ENCODE results near the gene ZEB1. TPM values are rescaled to one million over a fixed set of nuclear protein-coding genes. Genes with fewer than 3 reads are reported as not detected.

ZEB1 gene
- total and polyA plus RNA-seq, 2 of the 4 experiments (the other 2 are of a cell fraction): 23.7 to 108 TPM

DNA sequence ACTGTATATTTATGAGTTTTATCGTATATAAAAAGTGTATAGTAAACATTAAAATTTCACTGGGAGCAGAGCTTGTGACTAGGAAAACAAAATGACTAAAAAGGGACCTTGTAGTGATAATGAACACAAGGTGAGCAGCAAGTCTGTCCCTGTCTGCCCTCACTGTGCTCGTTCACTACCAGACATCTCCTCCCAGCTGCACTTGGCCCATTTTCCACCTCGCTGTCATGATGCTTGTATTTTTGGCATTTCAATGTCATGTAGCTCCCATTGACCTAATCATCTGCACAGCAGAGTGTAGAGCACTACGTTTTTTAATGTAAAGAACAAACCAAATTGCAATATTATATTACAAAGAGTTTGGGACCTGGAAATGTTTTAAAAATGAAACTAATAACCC is 207.2 kb downstream of the ZEB1 start:
- CTCF ChIA-PET: no interaction called here
- in situ Hi-C loops (cut with MboI; ENCODE audit: low sequenced_read_pairs) (no loop called here), intact Hi-C loops (cut with micrococcal nuclease) (loop anchor here (5.0 kb wide), 1 partner anchor 281 kb away; no protein-coding TSS in a partner anchor), dilution Hi-C loops (cut with HindIII; ENCODE audit: low sequenced_read_pairs, unreplicated experiment) (no loop called here)
- no peaks in the 10 kb centered on the region for H3K27me3 ChIP-seq (ENCODE audit: control insufficient read depth, insufficient read depth, low read length)
- H3K9me1 ChIP-seq (ENCODE audit: insufficient read depth, low read length): peaks cover 14% of the 10 kb centered on the region; the same call in 1 of the 2 replicates
- H2BK5ac ChIP-seq (ENCODE audit: low read depth, low read length, poor library complexity, severe bottlenecking): no peak overlapping the region
- H3K14ac ChIP-seq (replicated peaks; ENCODE audit: low read depth, low read length): no peak overlapping the region
- no peak overlapping the region for H3K4me3 ChIP-seq (ENCODE audit: insufficient read depth, low read depth, low read length)
- H3K56ac ChIP-seq (ENCODE audit: extremely low read depth, insufficient read depth, low read length): no peak overlapping the region
- BruUV-seq (replicated peaks): no TSS peak
- H2AK5ac ChIP-seq (ENCODE audit: low read depth, low read length): no peak overlapping the region
- no peak overlapping the region for H2BK20ac ChIP-seq (ENCODE audit: low read depth, low read length)
- H4K91ac ChIP-seq (ENCODE audit: insufficient read depth, low read depth, low read length): no peak overlapping the region
- H3K4me1 ChIP-seq (ENCODE audit: control insufficient read depth, insufficient read depth, low read length): no peaks in the 10 kb centered on the region; the same call in 1 of the 2 replicates
- H2AK9ac ChIP-seq (replicated peaks; ENCODE audit: low read depth, low read length, poor library complexity): no peak overlapping the region
- H3K79me1 ChIP-seq (ENCODE audit: low read depth in 1 of 2, low read length in 2 of 2): peaks cover 16 to 41% of the 10 kb centered on the region in 2 experiments
- no peak for ATAC-seq (ENCODE audit: low read depth)
- no peak overlapping the region for H3K27ac ChIP-seq (ENCODE audit: insufficient read depth, low read length)
- DNase-seq: no peak
- POLR2A ChIA-PET (ENCODE audit: unreplicated experiment): interaction anchor here (0.6 kb wide), 1 partner anchor 172 kb away, joined by 3 read pairs; no protein-coding TSS in a partner anchor
- 60% methylated on average over 1 of the region's 4 CpGs; no CpG with 5 or more reads in 1 of the 2 experiments for WGBS, 2 experiments (ENCODE audit: extremely low coverage in 2 of 2, insufficient read length in 1 of 2)
- H3K4ac ChIP-seq (ENCODE audit: low read depth, low read length): no peak overlapping the region
- no peak overlapping the region for H3K4me2 ChIP-seq (ENCODE audit: low read depth, low read length)
- no peak overlapping the region for H4K5ac ChIP-seq (ENCODE audit: low read depth, low read length)
- H4K20me1 ChIP-seq (ENCODE audit: insufficient read depth, low read length): peaks cover 8% of the 10 kb centered on the region; the same call in 1 of the 2 replicates
- no peaks in the 10 kb centered on the region for H3K9me3 ChIP-seq (ENCODE audit: control insufficient read depth, insufficient read depth, low read length)
- no peak overlapping the region for H3K23ac ChIP-seq (ENCODE audit: low read depth, low read length)
- H3K9ac ChIP-seq (ENCODE audit: low read depth, low read length): no peak overlapping the region
- no peak overlapping the region for H2BK120ac ChIP-seq (ENCODE audit: low read depth, low read length)
- no peak overlapping the region for H3K18ac ChIP-seq (ENCODE audit: low read depth, low read length)
- peaks cover 34% of the 10 kb centered on the region for H3K36me3 ChIP-seq (ENCODE audit: control insufficient read depth, insufficient read depth, low read length)
- H4K8ac ChIP-seq (ENCODE audit: low read depth in 2 of 2, low read length in 2 of 2): no peak overlapping the region
- no peak overlapping the region for H2AFZ ChIP-seq (replicated peaks; ENCODE audit: low read length, poor library complexity)
- no peak overlapping the region for H2BK15ac ChIP-seq (ENCODE audit: low read depth, low read length)
- TF ChIP-seq RCOR1 (IDR thresholded peaks at IDR 0.05; ENCODE audit: insufficient replicate concordance, low read length) (no peak), RFX5 (IDR thresholded peaks at IDR 0.05; ENCODE audit: low read depth, low read length) (no peak), NFE2L2 (IDR thresholded peaks at IDR 0.05; ENCODE audit: low read depth, low read length) (no peak), POLR2A (IDR thresholded peaks at IDR 0.05; ENCODE audit: low read depth, low read length) (no peak), RAD21 (IDR thresholded peaks at IDR 0.05; ENCODE audit: low read length) (no peak), MAFK (IDR thresholded peaks at IDR 0.05; ENCODE audit: low read depth, low read length) (no peak), CHD1 (IDR thresholded peaks at IDR 0.05; ENCODE audit: low read depth, low read length) (no peak), BHLHE40 (IDR thresholded peaks at IDR 0.05; ENCODE audit: low read depth, low read length) (no peak), MAZ (IDR thresholded peaks at IDR 0.05; ENCODE audit: borderline replicate concordance, low read depth, low read length) (no peak)
- TF ChIP-seq, protein P1, sequence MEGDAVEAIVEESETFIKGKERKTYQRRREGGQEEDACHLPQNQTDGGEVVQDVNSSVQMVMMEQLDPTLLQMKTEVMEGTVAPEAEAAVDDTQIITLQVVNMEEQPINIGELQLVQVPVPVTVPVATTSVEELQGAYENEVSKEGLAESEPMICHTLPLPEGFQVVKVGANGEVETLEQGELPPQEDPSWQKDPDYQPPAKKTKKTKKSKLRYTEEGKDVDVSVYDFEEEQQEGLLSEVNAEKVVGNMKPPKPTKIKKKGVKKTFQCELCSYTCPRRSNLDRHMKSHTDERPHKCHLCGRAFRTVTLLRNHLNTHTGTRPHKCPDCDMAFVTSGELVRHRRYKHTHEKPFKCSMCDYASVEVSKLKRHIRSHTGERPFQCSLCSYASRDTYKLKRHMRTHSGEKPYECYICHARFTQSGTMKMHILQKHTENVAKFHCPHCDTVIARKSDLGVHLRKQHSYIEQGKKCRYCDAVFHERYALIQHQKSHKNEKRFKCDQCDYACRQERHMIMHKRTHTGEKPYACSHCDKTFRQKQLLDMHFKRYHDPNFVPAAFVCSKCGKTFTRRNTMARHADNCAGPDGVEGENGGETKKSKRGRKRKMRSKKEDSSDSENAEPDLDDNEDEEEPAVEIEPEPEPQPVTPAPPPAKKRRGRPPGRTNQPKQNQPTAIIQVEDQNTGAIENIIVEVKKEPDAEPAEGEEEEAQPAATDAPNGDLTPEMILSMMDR (conservative IDR thresholded peaks at IDR 0.05; ENCODE audit: low read depth, low read length): no peak
